NCI-H2227 (cell line): ENCODE data around the gene ANKRD12.

Source experiments
- DNase-seq: peaks from one replicate; lab custom pipeline; 2025; ENCODE audit not compliant: unreplicated experiment; lab: John Stamatoyannopoulos, UW

Gene ANKRD12

DNA sequence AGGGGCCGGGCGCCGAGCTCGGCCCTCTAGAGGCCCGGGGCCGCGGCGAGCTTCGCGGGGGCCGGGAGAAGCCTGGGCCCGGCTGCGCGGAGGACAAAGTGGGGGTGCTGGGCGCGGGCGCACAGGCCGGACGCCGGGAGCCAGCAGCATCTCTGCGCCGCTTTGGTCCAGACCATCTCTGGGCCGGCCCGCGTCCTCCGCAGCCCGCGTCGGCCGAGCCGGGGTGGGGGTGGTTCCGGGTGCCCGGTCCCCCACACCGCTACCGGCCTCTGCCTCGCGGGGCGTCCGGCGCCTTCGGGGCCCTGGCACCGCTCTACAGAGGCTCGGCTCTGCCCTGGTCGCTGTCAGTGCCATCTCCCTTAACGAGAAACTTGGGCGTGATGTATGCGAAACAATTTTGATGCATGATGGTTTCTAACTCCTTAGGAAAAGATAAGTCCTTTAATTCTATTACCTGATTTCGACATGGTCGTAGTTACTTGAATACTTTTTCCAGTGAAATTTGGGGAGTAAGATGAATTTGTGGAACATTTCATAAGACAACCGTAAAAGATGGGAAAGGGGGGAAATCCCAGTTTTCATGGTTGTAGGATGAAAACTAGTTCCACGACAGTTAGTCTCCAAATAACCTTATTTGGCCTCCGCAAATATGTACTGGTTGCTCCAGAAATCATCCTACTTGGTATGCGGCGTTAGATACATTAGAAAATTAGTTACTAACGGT lies 198.6 kb downstream of the ANKRD12 start:
- DNase-seq = peak; percentile 70
